ENCODE measurements around the gene AFMID. TPM values are rescaled to one million over a fixed set of nuclear protein-coding genes. Genes with fewer than 3 reads are reported as not detected.
A peak's percentile ranks its signal among the peaks of the same experiment; 100 is the strongest.

Gene AFMID
- total and polyA plus RNA-seq, 2 experiments from 2014 or later = 38.0 to 47.5 TPM

GRCh38 chr17:78182504-78182903 lies 4.7 kb upstream of the AFMID start (continued):
- TF ChIP-seq JUNB (IDR thresholded peaks at IDR 0.05; ENCODE audit: unreplicated experiment) = no peak
- TF ChIP-seq EZH2 (IDR thresholded peaks at IDR 0.05; ENCODE audit: low read depth, unreplicated experiment) = no peak
- TF ChIP-seq ETS1 (IDR thresholded peaks at IDR 0.05) = no peak

- TF ChIP-seq CTCF (conservative IDR thresholded peaks at IDR 0.05; ENCODE audit: low read depth in 2 of 2) (no peak), EZH2 (IDR thresholded peaks at IDR 0.05; ENCODE audit: low read depth, unreplicated experiment) (no peak), ZNF331 (CRISPR knock-in tag; IDR thresholded peaks at IDR 0.05; ENCODE audit: low read depth) (no peak), REST (IDR thresholded peaks at IDR 0.05; ENCODE audit: unreplicated experiment) (no peak), ZNF462 (CRISPR knock-in tag; IDR thresholded peaks at IDR 0.05) (no peak), ETS1 (IDR thresholded peaks at IDR 0.05) (no peak)
- H3K27me3 ChIP-seq (ENCODE audit: insufficient read depth) = no peaks in the 10 kb centered on the region
- no peak overlapping the region for H3K27ac ChIP-seq (ENCODE audit: low read depth)
- H3K4me3 Mint-ChIP-seq = peak overlapping the region; percentile 43; the same call in 1 of the 3 replicates
- H2AFZ ChIP-seq = no peak overlapping the region
- peaks cover 41% of the 10 kb centered on the region for H3K79me2 ChIP-seq (replicated peaks; ENCODE audit: insufficient read depth)
- H3K9me3 Mint-ChIP-seq = no peaks in the 10 kb centered on the region; the same call in 2 of the 3 replicates
- H3K36me3 Mint-ChIP-seq (ENCODE audit: low read depth) = peaks cover 61% of the 10 kb centered on the region
- H3K9me2 ChIP-seq (ENCODE audit: insufficient read depth) = 0 out of 2 replicates have a peak, but pooled peaks cover 4% of the 10 kb centered on the region
- no peak overlapping the region for H3K4me3 ChIP-seq
- ATAC-seq (no peak), DNase-seq (ENCODE audit: low spot score) (no peak)
- no peak overlapping the region for H3K27ac Mint-ChIP-seq
- H3F3A ChIP-seq (replicated peaks; ENCODE audit: low read depth) = peaks cover 7% of the 10 kb centered on the region; the same call in 1 of the 2 replicates
- H3K27me3 Mint-ChIP-seq (ENCODE audit: insufficient read depth, low read depth, poor library complexity) = peaks cover 4% of the 10 kb centered on the region
- peaks cover 42% of the 10 kb centered on the region for H3K36me3 ChIP-seq (ENCODE audit: insufficient read depth)
- peaks cover 26% of the 10 kb centered on the region for H4K20me1 ChIP-seq (replicated peaks; ENCODE audit: insufficient read depth)
- H3K4me1 ChIP-seq (ENCODE audit: insufficient read depth) = peaks cover 9% of the 10 kb centered on the region; the same call in 1 of the 2 replicates
- H3K4me1 Mint-ChIP-seq = peaks cover 15% of the 10 kb centered on the region
- H3K4me2 ChIP-seq = no peak overlapping the region
These were observed 3.2 kb upstream of the AFMID start for GRCh38 chr17:78183916-78184315.
